ENCODE data around the gene NGB. TPM values are rescaled to one million over a fixed set of nuclear protein-coding genes. Genes with fewer than 3 reads are reported as not detected.

The NGB gene
- total RNA-seq, 4 donors from 2014 or later, result not detected

- TF ChIP-seq CTCF (IDR thresholded peaks at IDR 0.05), result no peak
- no peak for ATAC-seq (ENCODE audit: low FRiP score)
- no peak for DNase-seq (ENCODE audit: low spot score)
Observed at GRCh38 chr14:77273796-77274195, 2.8 kb upstream of the NGB start.

GRCh38 chr14:77272261-77272660 lies 1.3 kb upstream of the NGB start:
- no peak for DNase-seq (ENCODE audit: low spot score)
- no peak for ATAC-seq (ENCODE audit: low FRiP score)
- TF ChIP-seq CTCF (IDR thresholded peaks at IDR 0.05), result no peak

GRCh38 chr14:77270361-77271112 lies 469 bp downstream of the NGB start:
- DNase-seq (ENCODE audit: low spot score) (no peak), ATAC-seq (ENCODE audit: low FRiP score) (no peak)
- no peak for TF ChIP-seq CTCF (IDR thresholded peaks at IDR 0.05)

GRCh38 chr14:77268989-77269600 lies 1.9 kb downstream of the NGB start:
- DNase-seq (ENCODE audit: low spot score) (no peak), ATAC-seq (ENCODE audit: low FRiP score) (no peak)
- TF ChIP-seq CTCF (IDR thresholded peaks at IDR 0.05), result no peak

GRCh38 chr14:77267937-77268699 lies 2.9 kb downstream of the NGB start:
- ATAC-seq (ENCODE audit: low FRiP score) (no peak), DNase-seq (ENCODE audit: low spot score) (no peak)
- no peak for TF ChIP-seq CTCF (IDR thresholded peaks at IDR 0.05)

GRCh38 chr14:77266336-77266735 lies 4.7 kb downstream of the NGB start:
- no peak for TF ChIP-seq CTCF (IDR thresholded peaks at IDR 0.05)
- ATAC-seq (ENCODE audit: low FRiP score) (no peak), DNase-seq (ENCODE audit: low spot score) (no peak)
